Mammary epithelial cell (primary cell): Measurements from ENCODE around the gene TEC.

Experiments
- CTCF ChIP-seq, 2 donors: IDR thresholded peaks in 1 of 2; conservative IDR thresholded peaks in 1 of 2; 2 replicates each; pipeline ENCODE4 v1.5.1; 2011 to 2012; ENCODE audit warnings: inconsistent platforms in 2 of 2, low read length in 2 of 2, mild to moderate bottlenecking in 2 of 2, control low read depth in 1 of 2, low read depth in 1 of 2; ENCODE audit not compliant: insufficient read depth in 1 of 2; ENCODE audit errors: extremely low read depth in 1 of 2
- EZH2 ChIP-seq: IDR thresholded peaks from 2 replicates; pipeline ENCODE4 v1.6.1; 2012; ENCODE audit warnings: low read length, inconsistent platforms, borderline replicate concordance

DNA sequence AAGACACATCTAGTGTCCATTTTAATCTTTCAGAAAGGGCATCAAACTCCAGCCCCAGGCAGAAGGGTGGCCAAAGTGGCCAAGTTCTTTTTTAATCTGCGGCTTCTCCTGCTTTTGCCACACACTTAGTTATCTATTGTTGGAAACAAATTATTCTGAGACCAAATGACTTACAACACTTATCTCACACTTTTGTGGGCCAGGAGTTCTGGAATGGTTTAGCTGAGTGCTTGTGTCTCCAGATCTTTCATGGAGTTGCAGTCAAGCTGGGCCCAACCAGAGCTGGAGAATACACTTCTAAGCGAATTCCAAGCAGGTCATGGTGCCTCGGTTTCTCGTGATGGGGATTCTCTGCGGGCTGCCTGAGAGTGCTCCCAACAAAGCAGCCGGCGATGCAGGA, 139.5 kb downstream of the TEC start:
- TF ChIP-seq CTCF (conservative IDR thresholded peaks at IDR 0.05 in 1 of 2, IDR thresholded peaks at IDR 0.05 in 1 of 2; ENCODE audit: extremely low read depth in 1 of 2, insufficient read depth in 1 of 2, low read depth in 1 of 2, low read length in 2 of 2): no peak
- TF ChIP-seq EZH2: no peak
